GM23338 (cell line): Measurements from ENCODE around the gene TMEM273. TPM values are rescaled to one million over a fixed set of nuclear protein-coding genes. Genes with fewer than 3 reads are reported as not detected.

ENCODE experiments used
- ATAC-seq: fragments of 200-7000 bp; cut with Tn5 transposase; 3 replicates; pipeline ENCODE4 v1.9.1; 2020
- DNase-seq: peaks from one replicate; pipeline ENCODE4 v3.0.0-alpha.2; 2015; ENCODE audit warnings: low spot score
- H2AFZ ChIP-seq: fragments of 200-600 bp; sonication (generic); 2 replicates; pipeline ENCODE4 v1.8.0; 2016; ENCODE audit warnings: antibody characterized with exemption, mild to moderate bottlenecking, moderate library complexity
- H3F3A ChIP-seq: fragments of 200-600 bp; sonication (generic); replicated peaks from 2 replicates; pipeline ENCODE4 v1.8.0; 2017; ENCODE audit warnings: antibody characterized with exemption, mixed run types, low read depth
- H3K27ac ChIP-seq: fragments of 200-600 bp; sonication (generic); 2 replicates; pipeline ENCODE4 v1.6.1; 2016; ENCODE audit warnings: low read depth
- H3K27me3 ChIP-seq: fragments of 200-600 bp; sonication (generic); 2 replicates; pipeline ENCODE4 v1.8.0; 2016; ENCODE audit warnings: mild to moderate bottlenecking, mixed run types, moderate library complexity; ENCODE audit not compliant: insufficient read depth
- H3K36me3 ChIP-seq: fragments of 200-600 bp; sonication (generic); 2 replicates; pipeline ENCODE4 v1.8.0; 2016; ENCODE audit warnings: mild to moderate bottlenecking; ENCODE audit not compliant: insufficient read depth
- H3K4me1 ChIP-seq: fragments of 200-600 bp; sonication (generic); 2 replicates; pipeline ENCODE4 v1.8.0; 2016; ENCODE audit warnings: mild to moderate bottlenecking, moderate library complexity; ENCODE audit not compliant: insufficient read depth
- H3K4me2 ChIP-seq: fragments of 200-600 bp; sonication (generic); 2 replicates; pipeline ENCODE4 v1.7.1; 2017; ENCODE audit warnings: mixed run types
- H3K4me3 ChIP-seq: fragments of 200-600 bp; sonication (generic); 2 replicates; pipeline ENCODE4 v1.6.1; 2016; ENCODE audit warnings: mixed run types
- H3K79me2 ChIP-seq: fragments of 200-600 bp; sonication (generic); replicated peaks from 2 replicates; pipeline ENCODE4 v1.8.0; 2017; ENCODE audit warnings: mild to moderate bottlenecking; ENCODE audit not compliant: insufficient read depth
- H3K9me2 ChIP-seq: fragments of 200-600 bp; sonication (generic); 2 replicates; pipeline ENCODE4 v1.8.0; 2017; ENCODE audit not compliant: insufficient read depth
- H4K20me1 ChIP-seq: fragments of 200-600 bp; sonication (generic); replicated peaks from 2 replicates; pipeline ENCODE4 v1.8.0; 2017; ENCODE audit warnings: mild to moderate bottlenecking; ENCODE audit not compliant: insufficient read depth
- H3K27ac Mint-ChIP-seq: 2 replicates; pipeline ENCODE4 v1.8.0; 2020; ENCODE audit warnings: inconsistent platforms, mild to moderate bottlenecking, moderate library complexity, mixed read lengths
- H3K27me3 Mint-ChIP-seq: 3 replicates; pipeline ENCODE4 v1.8.0; 2022; ENCODE audit warnings: low read depth, mild to moderate bottlenecking, moderate library complexity, mixed read lengths, inconsistent platforms; ENCODE audit not compliant: insufficient read depth, poor library complexity
- H3K36me3 Mint-ChIP-seq: 3 replicates; pipeline ENCODE4 v1.8.0; 2021; ENCODE audit warnings: low read depth, mild to moderate bottlenecking, inconsistent platforms, moderate library complexity, mixed read lengths
- H3K4me1 Mint-ChIP-seq: 3 replicates; pipeline ENCODE4 v1.8.0; 2020; ENCODE audit warnings: mild to moderate bottlenecking, inconsistent platforms, mixed read lengths
- H3K4me3 Mint-ChIP-seq: 3 replicates; pipeline ENCODE4 v1.8.0; 2021; ENCODE audit warnings: moderate library complexity, mild to moderate bottlenecking, inconsistent platforms, mixed read lengths
- H3K9me3 Mint-ChIP-seq: 3 replicates; pipeline ENCODE4 v1.8.0; 2020; ENCODE audit warnings: moderate library complexity, mild to moderate bottlenecking, inconsistent platforms, mixed read lengths
- CTCF ChIP-seq, 2 experiments: fragments of 200-600 bp in 1 of 2; sonication (generic) in 1 of 2; conservative IDR thresholded peaks; 2 replicates each; pipeline versions ENCODE4 v1.5.1 to v1.6.1; 2016 to 2017; ENCODE audit warnings: antibody characterized with exemption in 2 of 2, low read depth in 2 of 2, mild to moderate bottlenecking in 2 of 2, moderate library complexity in 1 of 2
- EZH2 ChIP-seq: fragments of 200-600 bp; sonication (generic); IDR thresholded peaks from one replicate; pipeline ENCODE4 v1.8.0; 2017; ENCODE audit warnings: antibody characterized with exemption, mild to moderate bottlenecking, low read depth; ENCODE audit not compliant: unreplicated experiment
- EZH2phosphoT487 ChIP-seq: fragments of 200-600 bp; sonication (generic); IDR thresholded peaks from one replicate; pipeline ENCODE4 v1.8.1; 2018; ENCODE audit warnings: antibody characterized with exemption; ENCODE audit not compliant: unreplicated experiment
- NANOG ChIP-seq: IDR thresholded peaks from 2 replicates; pipeline ENCODE4 v1.6.1; 2016; ENCODE audit warnings: antibody characterized with exemption, borderline replicate concordance
- POLR2AphosphoS5 ChIP-seq: IDR thresholded peaks from 2 replicates; pipeline ENCODE4 v1.6.1; 2016; ENCODE audit warnings: antibody characterized with exemption, low read depth
- ZNF462 ChIP-seq: fragments of 250-450 bp; sonication (Bioruptor Pico); IDR thresholded peaks from 2 replicates; pipeline ENCODE4 v1.5.0; 2020; ENCODE audit warnings: mild to moderate bottlenecking, moderate library complexity
- polyA plus RNA-seq: library from polyadenylated mRNA; unstranded; fragments of >200 nt; fragmentation: Nextera tagmentation; extraction: Ambion mirVana; gene quantifications from 2 replicates; pipeline ENCODE4 v1.2.1, GENCODE V29; 2016
- total RNA-seq: library from RNA; depleted of rRNA; stranded (reverse); fragments of >200 nt; shearing (Covaris generic); gene quantifications from 2 replicates; pipeline ENCODE4 v1.2.3, GENCODE V29; 2014

The TMEM273 gene
- total and polyA plus RNA-seq, 2 experiments from 2014 or later, result not detected

- no peak for TF ChIP-seq ZNF462
- no peak for TF ChIP-seq NANOG
- TF ChIP-seq POLR2AphosphoS5, result no peak
- no peak for TF ChIP-seq EZH2
- TF ChIP-seq CTCF (conservative IDR thresholded peaks at IDR 0.05; ENCODE audit: low read depth in 2 of 2), result no peak
Observed at GRCh38 chr10:49174926-49175500, 13.2 kb downstream of the TMEM273 start (continued).

- H3K4me3 ChIP-seq, result no peak overlapping the region
- no peaks in the 10 kb centered on the region for H3K36me3 Mint-ChIP-seq
- no peak overlapping the region for H3K4me3 Mint-ChIP-seq
- no peaks in the 10 kb centered on the region for H3K27me3 ChIP-seq
- H3K4me1 ChIP-seq, result no peaks in the 10 kb centered on the region
- no peaks in the 10 kb centered on the region for H4K20me1 ChIP-seq
- DNase-seq, result no peak
- H3K27me3 Mint-ChIP-seq, result no peaks in the 10 kb centered on the region
- no peaks in the 10 kb centered on the region for H3K9me2 ChIP-seq
- no peaks in the 10 kb centered on the region for H3K9me3 Mint-ChIP-seq
- H3K36me3 ChIP-seq, result no peaks in the 10 kb centered on the region
- H3K79me2 ChIP-seq, result no peaks in the 10 kb centered on the region
- H3K4me2 ChIP-seq, result no peak overlapping the region
- H2AFZ ChIP-seq, result no peak overlapping the region; the same call in 1 of the 2 replicates
- no peak for ATAC-seq
- no peak overlapping the region for H3K27ac Mint-ChIP-seq
- H3K27ac ChIP-seq, result no peak overlapping the region
- H3K4me1 Mint-ChIP-seq, result peaks cover 8% of the 10 kb centered on the region
- no peaks in the 10 kb centered on the region for H3F3A ChIP-seq
- TF ChIP-seq CTCF (conservative IDR thresholded peaks at IDR 0.05; ENCODE audit: low read depth in 2 of 2), result no peak
- no peak for TF ChIP-seq EZH2phosphoT487
Observed at GRCh38 chr10:49174261-49174925, 13.8 kb downstream of the TMEM273 start.
